Activated effector memory CD4-positive, alpha-beta T cell treated with Interleukin-2 at 50 U/mL for 16 hours (primary cell): ENCODE data around the gene RRAGD.
A peak's percentile ranks its signal among the peaks of the same experiment; 100 is the strongest.

ENCODE experiments used
- DNase-seq: peaks from one replicate; pipeline ENCODE4 v3.0.0-alpha.2; 2020

Gene RRAGD

DNA sequence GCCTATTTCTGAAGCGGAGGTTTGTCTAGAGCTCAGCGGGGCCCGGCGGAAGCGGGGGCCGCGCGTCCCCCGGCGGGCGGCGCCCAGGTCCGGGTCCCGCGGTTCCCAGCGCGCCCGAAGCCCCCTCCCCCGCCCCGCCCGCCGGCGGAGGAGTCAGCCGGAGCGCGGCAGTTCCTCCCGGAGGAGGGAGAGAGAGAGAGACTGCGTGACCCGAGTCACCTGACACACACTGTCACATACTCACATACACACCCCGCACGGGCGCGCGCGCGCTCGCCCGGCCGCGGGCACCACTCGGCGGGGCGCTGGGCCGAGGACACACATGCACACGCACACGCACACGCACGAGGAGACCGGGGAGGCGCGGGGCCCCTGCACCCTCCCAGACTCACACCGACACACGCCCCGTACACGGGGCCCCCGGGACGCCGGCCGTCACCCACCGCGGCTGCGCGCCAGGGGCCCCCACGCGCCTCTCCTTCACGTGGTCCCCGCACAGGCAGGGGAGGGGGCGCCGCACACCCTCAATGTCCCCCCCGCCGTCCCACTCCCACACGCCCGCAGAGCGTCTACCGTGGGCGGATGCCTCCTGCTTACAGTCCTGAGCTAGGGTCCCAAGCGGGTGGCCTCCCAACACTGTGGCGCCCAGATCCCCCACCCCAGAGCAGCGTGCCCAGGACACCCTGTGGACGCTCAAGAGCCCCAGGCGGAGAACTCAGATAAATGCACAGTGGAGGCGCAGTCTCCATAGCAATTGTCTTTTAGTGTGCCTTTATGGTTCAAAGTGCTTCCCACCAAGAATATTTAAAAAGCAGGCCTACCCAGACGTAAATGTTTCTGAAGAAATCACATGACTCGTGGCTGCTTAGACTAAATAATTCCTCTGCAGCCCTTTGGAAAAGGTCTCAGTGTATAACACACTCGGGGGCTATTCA, at the start of gene RRAGD:
RRAGD (minus strand) TSS at position 203 of the 935 bp plus-strand sequence. CDS start 280 bp downstream, outside the sequence.
- DNase-seq = peak; percentile 51

DNA sequence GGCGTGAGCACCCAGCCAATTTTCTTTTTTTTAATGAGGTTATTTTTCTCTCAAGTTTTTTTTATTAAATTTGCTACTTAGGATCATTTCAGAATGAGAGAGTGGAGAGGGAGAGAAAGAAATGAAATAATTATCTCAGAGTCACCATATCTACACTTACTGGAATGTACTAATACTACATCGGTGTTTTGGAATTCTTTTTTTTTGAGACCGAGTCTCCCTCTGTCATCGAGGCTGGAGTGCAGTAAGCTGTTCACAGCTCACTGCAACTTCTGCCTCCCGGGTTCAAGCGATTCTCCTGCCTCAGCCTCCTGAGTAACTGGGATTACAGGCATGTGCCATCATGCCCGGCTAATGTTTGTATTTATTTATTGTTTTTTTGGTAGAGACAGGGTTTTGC, 48.6 kb upstream of the RRAGD start:
- DNase-seq = no peak

- no peak for DNase-seq
Observed at GRCh38 chr6:89459501-89459900, 47.4 kb upstream of the RRAGD start.

- DNase-seq = no peak
Observed at GRCh38 chr6:89458704-89459103, 46.6 kb upstream of the RRAGD start.

- DNase-seq = no peak
Observed at GRCh38 chr6:89454300-89454699, 42.2 kb upstream of the RRAGD start.

- DNase-seq = no peak
Observed at GRCh38 chr6:89452281-89452680, 40.2 kb upstream of the RRAGD start.

DNA sequence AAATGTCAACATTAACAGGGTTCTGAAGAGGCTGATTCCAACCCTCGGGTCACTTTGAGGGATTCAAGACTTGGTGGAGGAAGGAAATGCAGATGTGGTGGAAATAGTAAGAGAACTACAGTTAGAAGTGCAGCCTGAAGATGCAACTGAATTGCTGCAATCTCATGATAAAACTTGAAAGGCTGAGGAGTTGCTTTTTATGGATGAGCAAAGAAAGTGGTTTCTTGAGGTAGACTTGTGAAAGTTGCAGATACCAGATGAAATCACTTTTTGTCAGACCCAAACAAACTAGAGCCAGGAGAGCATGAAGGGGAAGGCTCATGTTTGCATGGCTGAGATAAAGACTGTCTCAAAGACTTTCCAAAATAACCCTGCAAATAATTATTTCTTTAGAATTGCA, 37.1 kb upstream of the RRAGD start:
- DNase-seq = no peak

DNA sequence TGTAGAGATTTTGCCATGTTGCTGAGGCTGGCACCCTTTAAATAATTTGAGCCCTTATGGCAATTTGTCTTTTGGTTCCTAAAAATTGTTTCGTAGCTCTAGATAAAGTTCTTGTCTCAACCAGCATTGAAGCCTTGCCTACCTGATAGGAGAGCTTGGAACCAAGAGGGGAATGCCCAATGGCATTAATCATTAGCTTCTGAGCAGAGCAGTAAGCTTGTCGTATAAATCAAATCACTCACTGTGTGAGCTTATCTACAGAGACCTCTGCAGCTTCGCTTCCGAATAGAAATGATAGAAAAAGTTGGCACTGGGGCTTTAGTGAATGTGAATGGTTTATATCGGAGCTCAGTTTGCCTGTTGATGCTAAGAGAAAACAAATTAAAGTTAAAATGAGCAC, 31.6 kb upstream of the RRAGD start:
- no peak for DNase-seq

- no peak for DNase-seq
Observed at GRCh38 chr6:89440200-89440599, 28.1 kb upstream of the RRAGD start.

DNA sequence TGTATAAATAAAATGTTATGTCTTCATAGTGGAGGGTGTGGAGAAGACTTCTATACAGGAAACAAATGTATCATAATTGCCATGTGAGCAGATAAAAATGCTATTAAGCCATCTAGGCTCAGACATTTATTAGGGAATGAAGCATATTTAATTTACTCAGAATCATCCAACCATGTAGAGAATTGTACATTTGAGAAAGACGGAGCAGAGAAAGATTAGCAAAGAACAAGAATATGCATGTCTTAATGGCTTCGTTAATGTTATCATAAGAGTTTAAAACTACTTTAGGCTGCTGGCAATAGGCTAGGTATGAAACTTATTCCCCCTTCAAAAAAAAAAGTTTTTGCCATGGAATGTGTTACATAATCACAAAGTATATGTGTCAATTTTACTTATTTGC, 26.9 kb upstream of the RRAGD start:
- DNase-seq = no peak

GRCh38 chr6:89438248-89438647, 26.2 kb upstream of the RRAGD start:
- no peak for DNase-seq

GRCh38 chr6:89436226-89436625, 24.2 kb upstream of the RRAGD start:
- no peak for DNase-seq

GRCh38 chr6:89434954-89435353, 22.9 kb upstream of the RRAGD start:
- no peak for DNase-seq

- DNase-seq = no peak
Observed at GRCh38 chr6:89434150-89434499, 22.1 kb upstream of the RRAGD start.

DNA sequence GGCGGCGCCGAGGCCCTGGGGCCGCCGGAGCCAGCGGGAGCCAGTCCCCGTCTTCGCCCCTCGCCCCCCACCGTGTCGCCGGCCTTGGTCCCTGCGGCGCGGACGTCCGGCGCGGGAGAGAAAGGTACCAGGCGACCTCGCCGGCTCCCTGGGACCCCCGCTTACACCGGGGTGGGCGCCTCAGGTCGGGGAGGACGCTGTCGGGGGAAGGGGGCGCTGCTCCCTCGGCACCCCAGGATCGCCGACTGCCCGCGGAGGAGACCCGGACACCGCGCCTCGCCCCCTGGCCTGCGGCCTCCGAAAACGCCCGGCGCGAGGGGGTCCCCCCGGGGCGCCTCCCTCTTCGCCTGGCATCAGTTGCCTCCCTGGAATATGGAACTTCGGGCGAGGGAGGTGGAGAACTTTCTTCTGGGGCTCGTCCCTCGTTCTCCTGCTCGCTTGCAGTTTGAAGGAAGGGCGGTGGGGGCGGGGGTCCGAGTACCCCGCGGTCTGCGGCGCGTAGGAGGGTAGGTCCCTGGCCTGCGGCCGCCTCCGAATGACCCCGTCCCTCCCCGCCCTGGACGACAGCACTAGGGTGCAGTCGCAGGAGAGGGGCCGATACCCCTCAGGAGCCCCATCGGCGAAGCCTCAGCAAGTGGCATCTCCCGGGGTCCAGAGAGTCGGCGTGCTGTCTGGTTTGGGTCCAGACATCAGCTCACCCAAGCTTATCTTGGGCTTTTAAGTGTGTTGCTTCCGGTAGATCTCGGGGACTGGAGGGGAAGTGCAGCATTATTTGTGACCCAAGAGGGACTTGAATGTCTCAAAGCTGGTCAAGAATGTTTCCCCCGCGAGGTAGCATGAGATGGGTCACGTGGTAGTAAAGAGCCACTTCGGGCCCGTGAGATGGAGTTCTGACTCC, 21.4 kb upstream of the RRAGD start:
- peak; percentile 13 for DNase-seq

DNA sequence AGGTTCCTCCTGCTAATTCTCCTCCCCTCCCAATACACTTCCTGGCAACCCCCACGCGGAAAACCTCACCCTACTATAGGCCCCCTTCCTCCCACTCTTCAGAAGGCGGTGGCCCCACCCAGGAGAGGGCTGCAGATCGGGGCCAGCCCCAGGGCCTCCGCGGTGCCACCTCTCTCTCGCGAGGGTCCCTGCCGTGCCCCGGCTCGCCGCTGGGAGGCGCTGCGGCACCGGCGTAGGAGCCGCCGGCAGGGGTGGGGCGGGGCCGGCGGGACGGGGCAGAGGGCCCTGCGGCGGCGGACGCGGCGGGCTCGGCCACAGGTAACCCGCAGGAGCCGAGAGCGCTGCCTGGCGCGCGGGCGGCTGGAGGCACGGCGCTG, 20.8 kb upstream of the RRAGD start, which contains the start of gene ANKRD6:
ANKRD6 (plus strand) TSS at position 278 of the 377 bp plus-strand sequence. CDS start 133,825 bp downstream, outside the sequence.
- DNase-seq = peak; percentile 72

- no peak for DNase-seq
Observed at GRCh38 chr6:89430201-89430962, 18.3 kb upstream of the RRAGD start.

DNA sequence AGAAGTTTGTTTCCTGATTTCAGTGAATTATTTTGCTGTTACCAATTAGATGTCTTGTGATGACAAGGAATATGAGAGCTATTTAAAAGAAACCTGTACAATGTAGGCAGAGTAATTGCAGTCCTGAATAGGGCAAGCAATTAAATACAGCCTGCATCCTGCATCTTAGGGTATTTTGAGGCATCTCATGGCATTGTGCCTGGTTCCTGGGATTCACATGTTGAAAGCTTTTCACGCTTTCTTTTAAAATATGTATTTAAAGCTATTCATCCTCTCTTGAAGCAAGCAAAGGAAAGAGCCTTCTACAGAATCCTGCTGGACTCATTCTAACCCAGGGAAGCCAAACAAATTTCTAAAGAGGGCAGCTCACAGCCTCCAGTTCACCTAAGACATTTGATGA, 4.7 kb upstream of the RRAGD start:
- no peak for DNase-seq

- DNase-seq = no peak
Observed at GRCh38 chr6:89415185-89415584, 3.1 kb upstream of the RRAGD start.

DNA sequence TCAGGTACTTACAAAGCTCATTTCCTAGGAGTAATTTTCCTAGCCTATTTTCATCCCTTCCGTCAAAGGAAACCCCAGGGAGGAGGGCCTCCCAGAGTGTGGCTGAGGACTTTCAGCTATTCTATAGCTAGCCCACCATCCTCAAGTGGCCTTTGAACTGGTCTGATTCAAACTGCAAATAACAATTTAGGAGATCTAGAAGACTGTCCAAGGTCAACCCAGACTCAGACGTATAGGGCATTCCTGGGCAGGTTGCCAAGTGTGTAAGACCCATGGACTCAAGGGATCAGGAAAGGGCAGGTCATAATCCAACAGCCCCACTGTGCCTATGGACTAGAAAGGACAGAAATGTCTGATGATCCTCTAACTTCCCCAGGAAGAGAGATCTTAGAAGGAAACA, 2.1 kb upstream of the RRAGD start:
- no peak for DNase-seq

DNA sequence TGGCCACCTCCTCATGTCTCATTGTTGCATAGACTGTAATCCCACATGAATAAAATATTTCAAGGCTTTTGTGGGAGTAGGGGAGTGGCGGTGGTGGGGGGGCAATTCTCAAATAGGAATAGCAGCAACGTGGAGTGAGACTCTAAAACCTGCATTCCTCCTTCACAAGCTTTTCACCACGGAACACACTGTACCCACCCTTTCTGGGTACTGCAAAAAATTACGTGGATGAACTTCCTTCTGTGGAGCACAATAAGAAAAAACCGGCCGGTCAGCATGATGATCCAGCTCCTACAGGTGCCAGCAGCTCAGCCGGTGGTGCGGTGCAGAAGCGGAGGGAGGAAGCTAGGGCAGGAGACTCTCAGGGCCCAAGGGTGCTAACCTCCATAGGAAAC, 930 bp upstream of the RRAGD start:
- DNase-seq = no peak

- DNase-seq = no peak
Observed at GRCh38 chr6:89411145-89412070, 665 bp downstream of the RRAGD start.
